HG02885 (cell line): ENCODE measurements around the gene GOLGA6L25.
A peak's percentile ranks its signal among the peaks of the same experiment; 100 is the strongest.
"Not testable (repeated sequence)": the region's sequence is repeated elsewhere in the genome, so short reads cannot be mapped to it uniquely, and the experiment has no call there.

Experiments used
- ATAC-seq: cut with Tn5 transposase; IDR thresholded peaks from one replicate; pipeline ENCODE4 v1.9.1; 2021; ENCODE audit warnings: mild to moderate bottlenecking; ENCODE audit not compliant: unreplicated experiment, poor library complexity

Gene GOLGA6L25

GRCh38 chr15:28553268-28553667, at the start of gene GOLGA6L25:
Gene GOLGA6L25 (plus strand): TSS chr15:28553568. CDS start chr15:28553629, 61 bp downstream.
- not testable (repeated sequence) for ATAC-seq

- not testable (repeated sequence) for ATAC-seq
Measured at GRCh38 chr15:28508217-28508889, 45.0 kb upstream of the GOLGA6L25 start.

- ATAC-seq = not testable (repeated sequence)
Measured at GRCh38 chr15:28514128-28514527, 39.2 kb upstream of the GOLGA6L25 start.

GRCh38 chr15:28515208-28515607, 38.2 kb upstream of the GOLGA6L25 start:
- ATAC-seq = not testable (repeated sequence)

GRCh38 chr15:28532954-28533353, 20.4 kb upstream of the GOLGA6L25 start, which contains the start of gene GOLGA8G:
Gene GOLGA8G (minus strand): TSS chr15:28532971. CDS start chr15:28532909, 62 bp downstream.
- not testable (repeated sequence) for ATAC-seq

GRCh38 chr15:28573351-28573750, 20.0 kb downstream of the GOLGA6L25 start:
- not testable (repeated sequence) for ATAC-seq

GRCh38 chr15:28588977-28589606, 35.7 kb downstream of the GOLGA6L25 start:
- ATAC-seq = peak; percentile 40

GRCh38 chr15:28589769-28590168, 36.4 kb downstream of the GOLGA6L25 start:
- not testable (repeated sequence) for ATAC-seq

- not testable (repeated sequence) for ATAC-seq
Measured at GRCh38 chr15:28592395-28592794, 39.0 kb downstream of the GOLGA6L25 start.

- not testable (repeated sequence) for ATAC-seq
Measured at GRCh38 chr15:28593424-28594129, 40.2 kb downstream of the GOLGA6L25 start.

- ATAC-seq = not testable (repeated sequence)
Measured at GRCh38 chr15:28597471-28597870, 44.1 kb downstream of the GOLGA6L25 start.

GRCh38 chr15:28598209-28598608, 44.8 kb downstream of the GOLGA6L25 start:
- not testable (repeated sequence) for ATAC-seq

- not testable (repeated sequence) for ATAC-seq
Measured at GRCh38 chr15:28602152-28602551, 48.8 kb downstream of the GOLGA6L25 start.
